Coronary artery (tissue), 2 donors: ENCODE data around the gene TLE5.

Experiments used
- DNase-seq: peaks from one replicate; pipeline ENCODE4 v3.0.0-alpha.2; 2017; ENCODE audit warnings: low spot score
- H3K27ac ChIP-seq, 2 donors: fragments of 200-600 bp; sonication (generic); one replicate each; pipeline ENCODE4 v1.5.1; 2016 to 2019
- H3K4me3 ChIP-seq: fragments of 200-600 bp; sonication (generic); 2 replicates; pipeline ENCODE4 v1.5.1; 2016; ENCODE audit warnings: mild to moderate bottlenecking, moderate library complexity
- TF ChIP-seq, protein P1 (sequence below): fragments of 200-600 bp; sonication (generic); IDR thresholded peaks from one replicate; pipeline ENCODE4 v1.5.1; 2019; ENCODE audit warnings: antibody characterized with exemption

The TLE5 gene

DNA sequence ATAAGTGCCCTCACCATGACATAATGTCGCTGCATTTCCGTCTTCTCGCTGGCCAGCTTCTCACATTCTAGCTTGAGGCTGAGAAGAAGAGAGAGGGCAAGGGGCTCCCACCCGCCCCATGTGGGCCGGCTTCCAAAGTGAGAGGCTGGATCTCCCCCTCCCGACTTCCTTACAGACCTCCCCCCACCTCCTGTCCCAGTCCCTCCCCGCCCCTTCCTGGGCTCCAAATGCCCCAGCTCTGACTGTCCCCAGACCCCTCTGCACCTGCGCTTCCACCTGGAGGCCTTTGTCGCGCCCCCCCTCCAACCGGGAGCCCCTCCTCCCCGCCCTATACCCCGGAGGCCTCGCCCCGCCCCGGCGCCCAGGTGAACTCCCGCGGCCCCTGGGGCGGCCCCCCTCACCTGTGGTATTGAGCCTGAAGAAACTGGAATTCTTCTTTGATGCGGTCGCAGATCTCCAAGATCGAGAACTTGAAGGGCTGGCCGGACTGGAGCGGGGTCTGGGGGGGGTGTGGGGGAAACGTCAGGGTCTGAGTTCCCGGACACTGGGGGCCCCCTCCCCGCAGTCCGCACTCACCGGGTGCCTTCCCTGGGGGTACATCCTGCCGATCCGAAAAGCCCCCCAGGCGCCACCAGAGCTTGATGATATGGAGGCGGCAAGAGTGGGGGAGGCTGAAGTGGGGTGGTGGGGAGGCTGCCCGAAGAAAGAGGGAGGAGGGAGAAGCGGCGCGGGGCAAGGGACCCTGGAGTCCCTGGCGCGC is 33.8 kb downstream of the TLE5 start:
- peak overlapping the region; percentile 82 for H3K4me3 ChIP-seq
- TF ChIP-seq, protein P1, sequence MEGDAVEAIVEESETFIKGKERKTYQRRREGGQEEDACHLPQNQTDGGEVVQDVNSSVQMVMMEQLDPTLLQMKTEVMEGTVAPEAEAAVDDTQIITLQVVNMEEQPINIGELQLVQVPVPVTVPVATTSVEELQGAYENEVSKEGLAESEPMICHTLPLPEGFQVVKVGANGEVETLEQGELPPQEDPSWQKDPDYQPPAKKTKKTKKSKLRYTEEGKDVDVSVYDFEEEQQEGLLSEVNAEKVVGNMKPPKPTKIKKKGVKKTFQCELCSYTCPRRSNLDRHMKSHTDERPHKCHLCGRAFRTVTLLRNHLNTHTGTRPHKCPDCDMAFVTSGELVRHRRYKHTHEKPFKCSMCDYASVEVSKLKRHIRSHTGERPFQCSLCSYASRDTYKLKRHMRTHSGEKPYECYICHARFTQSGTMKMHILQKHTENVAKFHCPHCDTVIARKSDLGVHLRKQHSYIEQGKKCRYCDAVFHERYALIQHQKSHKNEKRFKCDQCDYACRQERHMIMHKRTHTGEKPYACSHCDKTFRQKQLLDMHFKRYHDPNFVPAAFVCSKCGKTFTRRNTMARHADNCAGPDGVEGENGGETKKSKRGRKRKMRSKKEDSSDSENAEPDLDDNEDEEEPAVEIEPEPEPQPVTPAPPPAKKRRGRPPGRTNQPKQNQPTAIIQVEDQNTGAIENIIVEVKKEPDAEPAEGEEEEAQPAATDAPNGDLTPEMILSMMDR = no peak
- H3K27ac ChIP-seq = peak overlapping the region; percentile 14 to 55
- no peak for DNase-seq

DNA sequence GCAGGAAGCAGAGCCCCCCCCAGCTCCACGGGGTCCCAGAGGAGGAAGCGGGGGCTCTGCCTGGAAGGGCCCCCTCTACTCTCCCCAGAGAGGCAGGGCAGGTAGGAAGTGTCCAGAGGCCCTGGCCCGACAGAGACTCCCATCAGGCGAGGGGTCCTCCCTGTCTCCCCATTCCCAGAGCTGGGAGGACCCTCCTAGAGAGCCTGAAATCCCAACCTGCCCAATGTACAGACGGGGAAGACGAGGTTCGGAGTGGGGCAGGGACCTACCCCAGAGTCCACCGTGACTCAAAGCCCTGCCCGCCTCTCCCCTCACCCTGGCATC is 34.4 kb downstream of the TLE5 start:
- no peak for DNase-seq
- peak overlapping the region; percentile 14 to 55 for H3K27ac ChIP-seq
- TF ChIP-seq, protein P1 = no peak
- peak overlapping the region; percentile 82 for H3K4me3 ChIP-seq

DNA sequence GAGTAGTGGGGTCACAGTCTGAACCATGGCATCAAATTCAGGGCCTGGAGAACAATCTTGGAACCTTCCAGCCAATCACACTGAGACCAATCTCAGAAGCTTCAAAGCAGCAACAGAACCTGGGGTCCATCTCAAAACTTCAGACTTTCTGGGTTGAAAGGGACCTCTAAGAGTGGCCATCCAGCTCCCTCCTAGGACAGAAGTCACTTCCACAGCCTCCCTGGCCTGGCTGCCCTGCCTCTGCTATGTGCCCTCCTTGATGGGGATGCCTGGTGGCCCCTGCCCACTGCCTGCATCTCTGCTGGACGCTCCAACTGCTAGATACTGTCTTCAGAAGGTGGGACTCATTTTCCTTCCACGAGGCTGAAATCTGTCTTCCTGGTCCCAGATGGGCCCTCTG is 35.0 kb downstream of the TLE5 start:
- no peak overlapping the region for H3K4me3 ChIP-seq
- TF ChIP-seq, protein P1 = no peak
- no peak overlapping the region for H3K27ac ChIP-seq
- no peak for DNase-seq

DNA sequence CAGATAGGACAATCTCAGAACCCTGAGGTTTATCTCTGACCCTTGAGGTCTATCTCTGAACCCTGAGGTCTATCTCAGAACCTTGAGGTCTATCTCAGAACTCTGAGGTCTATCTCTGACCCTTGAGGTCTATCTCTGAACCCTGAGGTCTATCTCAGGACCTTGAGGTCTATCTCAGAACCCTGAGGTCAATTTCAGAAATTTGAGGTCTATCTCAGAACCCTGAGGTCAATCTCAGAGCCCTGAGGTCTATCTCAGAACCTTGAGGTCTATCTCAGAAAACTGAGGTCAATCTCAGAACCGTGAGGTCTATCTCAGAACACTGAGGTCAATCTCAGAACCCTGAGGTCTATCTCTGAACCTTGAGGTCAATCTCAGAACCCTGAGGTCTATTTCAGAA is 35.5 kb downstream of the TLE5 start:
- no peak overlapping the region for H3K27ac ChIP-seq
- TF ChIP-seq, protein P1 = no peak
- no peak overlapping the region for H3K4me3 ChIP-seq
- no peak for DNase-seq

DNA sequence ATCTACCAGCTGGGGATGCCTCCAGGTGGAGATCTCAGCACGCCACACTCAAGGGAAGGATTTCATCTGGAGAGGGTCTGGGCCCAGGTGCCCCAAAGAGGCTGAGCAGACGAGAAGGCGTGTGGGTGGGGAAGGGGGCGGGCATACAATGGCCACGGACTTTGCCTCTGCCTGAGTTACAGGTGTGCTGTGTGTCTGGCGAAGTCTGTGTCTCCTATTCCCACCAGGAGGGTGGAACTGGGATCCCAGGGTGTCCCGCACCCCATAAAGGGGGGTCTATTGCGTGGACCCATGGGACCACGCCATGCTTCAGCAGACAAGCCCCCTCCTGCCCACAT is 36.8 kb downstream of the TLE5 start:
- no peak for DNase-seq
- H3K4me3 ChIP-seq = no peak overlapping the region
- TF ChIP-seq, protein P1 = no peak
- no peak overlapping the region for H3K27ac ChIP-seq

DNA sequence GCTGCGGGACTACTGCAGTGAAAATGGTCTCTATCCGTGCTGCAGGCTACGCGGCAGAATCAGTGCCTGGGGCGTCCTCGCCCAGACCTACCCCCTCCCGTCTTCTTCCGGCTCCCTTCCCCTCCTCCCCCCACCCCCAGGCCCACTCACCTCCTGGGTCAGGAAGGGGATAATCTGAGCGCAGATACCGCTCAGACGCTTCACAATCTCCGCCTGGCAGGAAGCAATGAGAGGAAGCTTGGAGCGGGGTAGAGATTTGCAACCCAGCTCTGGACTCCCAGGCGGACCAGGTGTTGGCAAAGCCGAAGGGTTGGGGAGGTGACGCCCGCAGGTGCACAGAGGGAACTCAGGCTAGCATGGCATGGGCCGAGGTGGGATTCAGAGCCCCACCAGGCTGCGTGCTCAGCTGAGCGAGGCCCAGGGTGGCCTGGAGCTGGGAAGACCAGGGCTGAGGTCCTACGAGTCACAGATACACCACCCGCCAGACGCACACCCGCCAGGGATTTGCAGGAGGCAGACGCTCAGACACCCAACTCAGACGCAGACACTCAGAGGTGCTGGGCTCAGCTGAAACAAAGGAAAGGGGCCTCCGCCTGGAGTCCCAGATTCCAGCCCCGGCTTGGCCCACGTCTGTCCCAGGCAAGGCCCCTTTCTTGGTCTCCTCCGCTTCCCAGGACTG is 37.3 kb downstream of the TLE5 start:
- TF ChIP-seq, protein P1 = no peak
- no peak overlapping the region for H3K27ac ChIP-seq
- DNase-seq = no peak
- H3K4me3 ChIP-seq = no peak overlapping the region

DNA sequence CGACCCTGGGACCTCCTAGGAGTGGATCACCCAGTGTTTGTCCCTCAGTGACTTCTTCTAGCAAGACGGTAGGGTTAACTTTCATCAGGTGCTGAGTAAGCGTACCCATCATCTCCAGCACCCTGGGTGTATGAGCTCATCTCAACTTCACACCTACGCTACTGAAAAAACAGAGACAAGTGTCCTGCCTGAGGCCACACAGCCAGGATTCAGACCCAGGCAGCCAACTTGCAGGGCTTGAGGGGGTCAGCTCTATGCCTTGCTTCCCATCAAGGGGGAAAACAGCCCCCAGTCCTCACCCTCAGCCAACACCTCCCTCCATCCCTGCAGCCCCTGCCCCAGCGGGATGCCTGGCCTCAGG is 37.8 kb downstream of the TLE5 start:
- no peak for DNase-seq
- Histone ChIP-seq H3K4me3 (no peak overlapping the region), H3K27ac (no peak overlapping the region)
- TF ChIP-seq, protein P1 = no peak
